ENCODE results near the gene LOX.

The LOX gene

GRCh38 chr5:122078116-122079110 lies at the start of gene LOX:
Gene LOX, minus strand, starts transcription at chr5:122078259. Its CDS starts 274 bp downstream, at chr5:122077985.
- no peaks in the 10 kb centered on the region for H3K9me3 Mint-ChIP-seq
- DNase-seq, result no peak
- peaks cover 17% of the 10 kb centered on the region for H3K4me1 Mint-ChIP-seq
- CTCF ChIA-PET, result no interaction called here
- H3K27me3 Mint-ChIP-seq, result peaks cover 50% of the 10 kb centered on the region
- H3K4me3 Mint-ChIP-seq, result peak within 1 kb of the TSS; percentile 65
- H3K27ac Mint-ChIP-seq, result no peak within 1 kb of the TSS
- peaks cover 2% of the 10 kb centered on the region for H3K36me3 Mint-ChIP-seq

DNA sequence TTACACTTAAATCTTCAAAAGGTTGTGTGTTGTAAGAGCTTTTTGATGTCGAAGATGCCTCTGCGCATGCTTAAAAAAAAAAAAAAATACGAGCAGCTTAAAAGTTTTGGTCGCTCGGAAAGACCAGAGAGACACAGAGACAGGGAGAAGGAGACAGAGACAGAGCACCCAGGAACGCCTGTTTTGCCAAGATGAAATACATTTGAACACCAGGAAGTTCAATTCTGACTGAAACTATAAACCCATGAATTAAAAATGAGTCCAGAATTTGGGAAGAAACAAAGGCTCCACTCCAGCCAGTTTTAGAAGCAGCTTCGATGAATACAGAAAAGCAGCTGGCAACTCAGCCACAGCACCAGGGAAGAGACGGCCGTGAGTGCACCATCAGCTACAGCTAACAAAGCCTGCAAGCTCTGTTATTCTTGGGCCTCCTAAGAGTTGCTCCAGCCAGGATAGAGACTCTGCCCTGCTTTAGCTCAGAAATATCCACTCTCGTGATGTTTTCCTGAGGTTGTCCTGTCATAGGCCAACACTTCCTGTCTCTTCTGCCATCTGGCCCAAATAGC lies 48.8 kb upstream of the LOX start:
- no peaks in the 10 kb centered on the region for H3K9me3 Mint-ChIP-seq
- no peak overlapping the region for H3K4me3 Mint-ChIP-seq
- H3K4me1 Mint-ChIP-seq, result no peaks in the 10 kb centered on the region
- no peak for DNase-seq
- CTCF ChIA-PET, result no interaction called here
- no peak overlapping the region for H3K27ac Mint-ChIP-seq
- H3K36me3 Mint-ChIP-seq, result no peaks in the 10 kb centered on the region
- H3K27me3 Mint-ChIP-seq, result no peaks in the 10 kb centered on the region

GRCh38 chr5:122126177-122126755 lies 48.2 kb upstream of the LOX start:
- Mint-ChIP-seq H3K36me3 (no peaks in the 10 kb centered on the region), H3K9me3 (no peaks in the 10 kb centered on the region), H3K27ac (no peak overlapping the region), H3K4me1 (no peaks in the 10 kb centered on the region), H3K27me3 (no peaks in the 10 kb centered on the region), H3K4me3 (no peak overlapping the region)
- DNase-seq, result no peak
- CTCF ChIA-PET, result no interaction called here

- no peak for DNase-seq
- Mint-ChIP-seq H3K27ac (no peak overlapping the region), H3K4me3 (no peak overlapping the region), H3K4me1 (no peaks in the 10 kb centered on the region), H3K36me3 (no peaks in the 10 kb centered on the region), H3K9me3 (no peaks in the 10 kb centered on the region), H3K27me3 (no peaks in the 10 kb centered on the region)
- CTCF ChIA-PET, result no interaction called here
Observed at GRCh38 chr5:122124766-122125165, 46.7 kb upstream of the LOX start.

- Mint-ChIP-seq H3K36me3 (no peaks in the 10 kb centered on the region), H3K9me3 (no peaks in the 10 kb centered on the region), H3K4me3 (no peak overlapping the region), H3K27ac (no peak overlapping the region), H3K27me3 (no peaks in the 10 kb centered on the region), H3K4me1 (no peaks in the 10 kb centered on the region)
- CTCF ChIA-PET, result no interaction called here
- DNase-seq, result no peak
Observed at GRCh38 chr5:122121479-122122465, 43.7 kb upstream of the LOX start.

- no peak for DNase-seq
- Mint-ChIP-seq H3K4me3 (no peak overlapping the region), H3K36me3 (no peaks in the 10 kb centered on the region), H3K27ac (no peak overlapping the region), H3K4me1 (no peaks in the 10 kb centered on the region), H3K27me3 (no peaks in the 10 kb centered on the region), H3K9me3 (no peaks in the 10 kb centered on the region)
- CTCF ChIA-PET, result no interaction called here
Observed at GRCh38 chr5:122120957-122121356, 42.9 kb upstream of the LOX start.

DNA sequence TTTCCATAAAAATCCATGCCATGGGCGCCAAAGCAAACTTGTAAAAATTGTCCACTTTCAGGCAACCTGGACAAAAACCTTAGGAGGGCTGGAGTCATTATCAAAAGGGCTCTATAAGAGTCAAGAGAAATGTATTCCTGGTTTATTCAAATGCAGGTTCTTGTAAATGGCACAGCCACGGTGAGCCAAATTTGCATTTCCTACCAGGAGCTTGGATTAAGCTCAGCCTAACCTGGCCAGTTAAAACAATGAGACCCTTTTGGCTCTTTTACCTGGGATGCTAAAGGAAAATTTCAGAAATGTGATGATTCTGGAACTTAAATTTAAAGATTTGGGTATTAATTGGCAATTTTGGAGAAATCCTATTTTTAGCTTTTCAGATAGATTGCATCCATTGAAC lies 42.4 kb upstream of the LOX start:
- Mint-ChIP-seq H3K4me3 (no peak overlapping the region), H3K27ac (no peak overlapping the region), H3K9me3 (no peaks in the 10 kb centered on the region), H3K36me3 (no peaks in the 10 kb centered on the region), H3K27me3 (no peaks in the 10 kb centered on the region), H3K4me1 (no peaks in the 10 kb centered on the region)
- no peak for DNase-seq
- CTCF ChIA-PET, result no interaction called here

GRCh38 chr5:122119205-122119604 lies 41.1 kb upstream of the LOX start:
- CTCF ChIA-PET, result no interaction called here
- Mint-ChIP-seq H3K27me3 (no peaks in the 10 kb centered on the region), H3K36me3 (no peaks in the 10 kb centered on the region), H3K9me3 (no peaks in the 10 kb centered on the region), H3K4me3 (no peak overlapping the region), H3K4me1 (no peaks in the 10 kb centered on the region), H3K27ac (no peak overlapping the region)
- no peak for DNase-seq

- no peaks in the 10 kb centered on the region for H3K36me3 Mint-ChIP-seq
- H3K9me3 Mint-ChIP-seq, result no peaks in the 10 kb centered on the region
- CTCF ChIA-PET, result no interaction called here
- no peak overlapping the region for H3K27ac Mint-ChIP-seq
- no peak overlapping the region for H3K4me3 Mint-ChIP-seq
- no peaks in the 10 kb centered on the region for H3K27me3 Mint-ChIP-seq
- no peak for DNase-seq
- H3K4me1 Mint-ChIP-seq, result no peaks in the 10 kb centered on the region
Observed at GRCh38 chr5:122118356-122118948, 40.4 kb upstream of the LOX start.

- H3K4me3 Mint-ChIP-seq, result no peak overlapping the region
- CTCF ChIA-PET, result no interaction called here
- H3K4me1 Mint-ChIP-seq, result no peaks in the 10 kb centered on the region
- no peak for DNase-seq
- no peak overlapping the region for H3K27ac Mint-ChIP-seq
- no peaks in the 10 kb centered on the region for H3K36me3 Mint-ChIP-seq
- H3K9me3 Mint-ChIP-seq, result no peaks in the 10 kb centered on the region
- no peaks in the 10 kb centered on the region for H3K27me3 Mint-ChIP-seq
Observed at GRCh38 chr5:122114501-122114900, 36.4 kb upstream of the LOX start.

GRCh38 chr5:122112733-122113558 lies 34.9 kb upstream of the LOX start:
- Mint-ChIP-seq H3K27me3 (no peaks in the 10 kb centered on the region), H3K27ac (no peak overlapping the region), H3K4me1 (no peaks in the 10 kb centered on the region), H3K9me3 (no peaks in the 10 kb centered on the region), H3K4me3 (no peak overlapping the region), H3K36me3 (no peaks in the 10 kb centered on the region)
- CTCF ChIA-PET, result no interaction called here
- DNase-seq, result no peak

- no peaks in the 10 kb centered on the region for H3K36me3 Mint-ChIP-seq
- CTCF ChIA-PET, result no interaction called here
- H3K4me3 Mint-ChIP-seq, result no peak overlapping the region
- H3K4me1 Mint-ChIP-seq, result no peaks in the 10 kb centered on the region
- no peaks in the 10 kb centered on the region for H3K9me3 Mint-ChIP-seq
- no peak for DNase-seq
- peaks cover 4% of the 10 kb centered on the region for H3K27me3 Mint-ChIP-seq
- no peak overlapping the region for H3K27ac Mint-ChIP-seq
Observed at GRCh38 chr5:122112063-122112462, 34.0 kb upstream of the LOX start.

- Mint-ChIP-seq H3K36me3 (no peaks in the 10 kb centered on the region), H3K27ac (no peak overlapping the region), H3K27me3 (peaks cover 4% of the 10 kb centered on the region), H3K4me1 (no peaks in the 10 kb centered on the region), H3K9me3 (no peaks in the 10 kb centered on the region), H3K4me3 (no peak overlapping the region)
- DNase-seq, result no peak
- CTCF ChIA-PET, result no interaction called here
Observed at GRCh38 chr5:122111460-122111859, 33.4 kb upstream of the LOX start.

Measured in activated naive CD4-positive, alpha-beta T cell treated with anti-CD3 and anti-CD28 coated beads, Interleukin-2, amount 10 ng/mL, durations not matched to agents 7 days and 5 days (primary cell).